NCI-H748 (cell line): ENCODE measurements around the gene IL15.
"Not testable (repeated sequence)": the region's sequence is repeated elsewhere in the genome, so short reads cannot be mapped to it uniquely, and the experiment has no call there.

Experiments used
- DNase-seq: peaks from one replicate; lab custom pipeline; 2025; ENCODE audit not compliant: unreplicated experiment; lab: John Stamatoyannopoulos, UW

Gene IL15

GRCh38 chr4:141692081-141692480 lies 55.7 kb downstream of the IL15 start:
- DNase-seq: no peak

- DNase-seq: no peak
These were observed 60.7 kb downstream of the IL15 start for GRCh38 chr4:141697116-141697515.

- DNase-seq: peak; percentile 54
These were observed 66.2 kb downstream of the IL15 start for GRCh38 chr4:141702472-141703182.

GRCh38 chr4:141703497-141703896 lies 67.1 kb downstream of the IL15 start:
- DNase-seq: no peak

- no peak for DNase-seq
These were observed 68.8 kb downstream of the IL15 start for GRCh38 chr4:141705048-141705746.

- no peak for DNase-seq
These were observed 69.5 kb downstream of the IL15 start for GRCh38 chr4:141705747-141706377.

GRCh38 chr4:141706445-141706844 lies 70.1 kb downstream of the IL15 start:
- DNase-seq: no peak

GRCh38 chr4:141711211-141711610 lies 74.8 kb downstream of the IL15 start:
- no peak for DNase-seq

- DNase-seq: no peak
These were observed 76.8 kb downstream of the IL15 start for GRCh38 chr4:141713185-141713584.

GRCh38 chr4:141713771-141714445 lies 77.5 kb downstream of the IL15 start:
- no peak for DNase-seq

GRCh38 chr4:141719585-141719984 lies 83.2 kb downstream of the IL15 start:
- no peak for DNase-seq

- no peak for DNase-seq
These were observed 84.8 kb downstream of the IL15 start for GRCh38 chr4:141721174-141721573.

- DNase-seq: peak; percentile 40
These were observed 88.3 kb downstream of the IL15 start for GRCh38 chr4:141724646-141725045.

GRCh38 chr4:141727420-141727819 lies 91.0 kb downstream of the IL15 start:
- DNase-seq: no peak

GRCh38 chr4:141730805-141731204 lies 94.4 kb downstream of the IL15 start:
- no peak for DNase-seq

GRCh38 chr4:141731481-141731880 lies 95.1 kb downstream of the IL15 start:
- DNase-seq: no peak

GRCh38 chr4:141739636-141740035 lies 103.3 kb downstream of the IL15 start:
- DNase-seq: no peak

- no peak for DNase-seq
These were observed 109.6 kb downstream of the IL15 start for GRCh38 chr4:141746026-141746425.

- not testable (repeated sequence) for DNase-seq
These were observed 115.4 kb downstream of the IL15 start for GRCh38 chr4:141751806-141752205.

- no peak for DNase-seq
These were observed 120.9 kb downstream of the IL15 start for GRCh38 chr4:141757287-141757686.

GRCh38 chr4:141759796-141760425 lies 123.5 kb downstream of the IL15 start:
- no peak for DNase-seq
